Endothelial cell (in vitro differentiated cells): ENCODE measurements around the gene RHOJ. TPM values are rescaled to one million over a fixed set of nuclear protein-coding genes. Genes with fewer than 3 reads are reported as not detected.

Experiments used
- DNase-seq: peaks from one replicate; pipeline ENCODE4 v3.0.0; 2021; ENCODE audit warnings: low spot score
- H3K27ac Mint-ChIP-seq: one replicate; pipeline ENCODE4 v1.8.0; 2021; ENCODE audit warnings: mixed read lengths, inconsistent platforms; ENCODE audit not compliant: unreplicated experiment
- H3K27me3 Mint-ChIP-seq: one replicate; pipeline ENCODE4 v1.8.0; 2021; ENCODE audit warnings: mild to moderate bottlenecking, moderate library complexity, mixed read lengths, inconsistent platforms; ENCODE audit not compliant: unreplicated experiment
- H3K36me3 Mint-ChIP-seq: one replicate; pipeline ENCODE4 v1.8.0; 2021; ENCODE audit warnings: mild to moderate bottlenecking, low read depth, mixed read lengths, inconsistent platforms; ENCODE audit not compliant: unreplicated experiment
- H3K4me1 Mint-ChIP-seq: one replicate; pipeline ENCODE4 v1.8.0; 2021; ENCODE audit warnings: mild to moderate bottlenecking, mixed read lengths, inconsistent platforms; ENCODE audit not compliant: unreplicated experiment
- H3K4me3 Mint-ChIP-seq: one replicate; pipeline ENCODE4 v1.8.0; 2021; ENCODE audit warnings: mild to moderate bottlenecking, mixed read lengths, inconsistent platforms; ENCODE audit not compliant: unreplicated experiment
- H3K9me3 Mint-ChIP-seq: one replicate; pipeline ENCODE4 v1.8.0; 2021; ENCODE audit warnings: mixed read lengths, inconsistent platforms; ENCODE audit not compliant: unreplicated experiment
- CTCF ChIP-seq: fragments of 200-600 bp; sonication (generic); IDR thresholded peaks from one replicate; pipeline ENCODE4 v1.5.0; 2021; ENCODE audit warnings: antibody characterized with exemption; ENCODE audit not compliant: unreplicated experiment
- total RNA-seq: library from RNA; stranded (reverse); fragmentation: NEBNext Ultra II Directional; extraction: Animal tissue kit (Norgen Biotek cat#: 25700); gene quantifications from one replicate; pipeline ENCODE4 v1.2.1, GENCODE V29; 2021; ENCODE audit not compliant: unreplicated experiment

Gene RHOJ
- total RNA-seq, 1 donor from 2014 or later: 266 TPM

GRCh38 chr14:63167044-63167443 is 37.2 kb upstream of the RHOJ start:
- Mint-ChIP-seq H3K27me3 (no peaks in the 10 kb centered on the region), H3K4me1 (no peaks in the 10 kb centered on the region), H3K36me3 (peaks cover 11% of the 10 kb centered on the region), H3K27ac (no peak overlapping the region), H3K9me3 (no peaks in the 10 kb centered on the region), H3K4me3 (no peak overlapping the region)
- DNase-seq: no peak
- TF ChIP-seq CTCF: no peak

GRCh38 chr14:63174760-63175191 is 29.5 kb upstream of the RHOJ start:
- DNase-seq: peak; percentile 40
- Mint-ChIP-seq H3K27me3 (no peaks in the 10 kb centered on the region), H3K9me3 (no peaks in the 10 kb centered on the region), H3K27ac (no peak overlapping the region), H3K4me1 (no peaks in the 10 kb centered on the region), H3K36me3 (no peaks in the 10 kb centered on the region), H3K4me3 (no peak overlapping the region)
- TF ChIP-seq CTCF: peak; percentile 58

GRCh38 chr14:63175531-63175930 is 28.7 kb upstream of the RHOJ start:
- no peaks in the 10 kb centered on the region for H3K27me3 Mint-ChIP-seq
- H3K4me3 Mint-ChIP-seq: no peak overlapping the region
- H3K36me3 Mint-ChIP-seq: no peaks in the 10 kb centered on the region
- TF ChIP-seq CTCF: no peak
- no peaks in the 10 kb centered on the region for H3K9me3 Mint-ChIP-seq
- H3K27ac Mint-ChIP-seq: no peak overlapping the region
- DNase-seq: no peak
- H3K4me1 Mint-ChIP-seq: no peaks in the 10 kb centered on the region

- Mint-ChIP-seq H3K27me3 (no peaks in the 10 kb centered on the region), H3K9me3 (no peaks in the 10 kb centered on the region), H3K36me3 (no peaks in the 10 kb centered on the region), H3K27ac (no peak overlapping the region), H3K4me3 (no peak overlapping the region), H3K4me1 (peaks cover 5% of the 10 kb centered on the region)
- TF ChIP-seq CTCF: no peak
- DNase-seq: no peak
Measured at GRCh38 chr14:63178912-63179311, 25.3 kb upstream of the RHOJ start.

GRCh38 chr14:63179383-63179782 is 24.9 kb upstream of the RHOJ start:
- Mint-ChIP-seq H3K27me3 (no peaks in the 10 kb centered on the region), H3K36me3 (no peaks in the 10 kb centered on the region), H3K9me3 (no peaks in the 10 kb centered on the region), H3K27ac (no peak overlapping the region), H3K4me3 (no peak overlapping the region), H3K4me1 (peaks cover 5% of the 10 kb centered on the region)
- DNase-seq: no peak
- TF ChIP-seq CTCF: no peak
